PC-9 (cell line): ENCODE data around the gene CYP24A1.

Source experiments
- CTCF ChIP-seq: fragments of 200-600 bp; sonication (generic); conservative IDR thresholded peaks from 2 replicates; pipeline ENCODE4 v1.6.1; 2017; ENCODE audit warnings: mixed run types, antibody characterized with exemption, mild to moderate bottlenecking, moderate library complexity
- EZH2 ChIP-seq: fragments of 200-600 bp; sonication (generic); IDR thresholded peaks from 2 replicates; pipeline ENCODE4 v1.8.0; 2017; ENCODE audit warnings: antibody characterized with exemption, low read depth

- TF ChIP-seq CTCF: no peak
- no peak for TF ChIP-seq EZH2
These were observed 15.6 kb downstream of the CYP24A1 start for GRCh38 chr20:54158226-54158625.
